Globus pallidus (tissue), 1 donor: ENCODE data around the gene AGPAT3.

Experiments
- DNase-seq: peaks from one replicate; pipeline ENCODE4 v3.0.0-alpha.2; 2015; ENCODE audit warnings: low spot score

Gene AGPAT3

DNA sequence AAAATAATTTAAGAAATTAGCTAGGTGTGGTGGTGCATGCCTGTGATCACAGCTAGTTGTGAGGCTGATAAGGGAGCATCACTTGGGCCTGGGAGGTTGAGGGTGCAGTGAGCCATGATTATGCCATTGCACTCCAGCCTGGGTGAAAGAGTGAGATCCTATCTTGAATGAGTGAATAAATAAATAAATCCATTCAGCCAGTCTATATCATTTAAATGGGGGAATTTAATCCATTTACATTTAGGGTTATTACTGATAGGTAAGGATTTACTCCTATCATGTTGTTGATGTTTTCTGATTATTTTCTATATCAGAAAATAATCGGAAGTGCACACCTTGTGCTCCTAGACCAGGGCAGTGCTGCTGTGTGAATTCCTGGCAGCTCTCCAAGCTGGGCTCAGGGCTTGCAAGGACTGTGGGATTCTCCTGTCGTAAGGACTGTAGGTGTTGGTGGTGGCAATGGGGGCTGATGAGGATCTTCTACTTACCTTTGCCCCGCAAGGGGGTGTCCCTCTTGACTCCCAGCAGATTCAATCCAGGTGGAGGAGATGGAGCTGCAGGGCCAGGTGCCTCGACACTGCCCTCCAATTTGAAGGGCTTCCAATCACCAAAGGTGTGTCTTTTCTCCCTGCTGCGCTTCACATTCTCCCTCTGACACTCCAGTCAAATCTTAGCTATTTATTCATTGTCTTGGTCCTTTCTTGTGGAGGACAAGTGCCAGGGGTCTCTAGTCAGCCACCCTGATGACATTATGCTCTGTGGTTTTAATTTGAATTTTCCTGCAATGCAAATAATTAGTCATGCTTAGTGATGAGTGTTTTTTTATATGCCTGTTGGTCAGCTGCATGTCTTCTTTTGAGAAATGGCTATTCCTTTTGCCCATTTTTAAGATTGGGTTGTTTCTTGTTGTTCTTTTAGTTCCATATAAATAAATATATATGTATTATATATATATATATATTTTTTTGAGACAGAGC lies 133.0 kb downstream of the AGPAT3 start:
- no peak for DNase-seq

DNA sequence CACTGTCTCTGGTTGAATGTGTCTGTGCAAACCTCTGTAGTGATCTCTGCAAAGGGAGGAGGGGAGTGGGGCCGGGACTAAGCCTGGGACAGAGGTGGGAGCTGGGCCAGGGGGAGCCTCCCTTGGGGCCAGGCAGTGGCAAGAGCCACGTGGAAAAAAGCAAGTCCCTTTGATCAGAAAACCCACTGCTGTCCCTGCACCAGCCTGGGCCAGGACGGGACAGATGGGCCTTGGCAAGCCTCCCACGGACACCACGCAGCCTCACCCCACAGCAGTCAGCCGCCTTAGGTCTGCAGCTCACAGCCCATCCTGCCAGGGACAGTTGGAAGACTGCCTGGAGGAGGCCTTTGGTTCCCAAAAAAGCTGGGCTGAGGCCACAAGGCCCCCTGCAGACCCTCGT lies 135.3 kb downstream of the AGPAT3 start:
- DNase-seq = peak; percentile 95

DNA sequence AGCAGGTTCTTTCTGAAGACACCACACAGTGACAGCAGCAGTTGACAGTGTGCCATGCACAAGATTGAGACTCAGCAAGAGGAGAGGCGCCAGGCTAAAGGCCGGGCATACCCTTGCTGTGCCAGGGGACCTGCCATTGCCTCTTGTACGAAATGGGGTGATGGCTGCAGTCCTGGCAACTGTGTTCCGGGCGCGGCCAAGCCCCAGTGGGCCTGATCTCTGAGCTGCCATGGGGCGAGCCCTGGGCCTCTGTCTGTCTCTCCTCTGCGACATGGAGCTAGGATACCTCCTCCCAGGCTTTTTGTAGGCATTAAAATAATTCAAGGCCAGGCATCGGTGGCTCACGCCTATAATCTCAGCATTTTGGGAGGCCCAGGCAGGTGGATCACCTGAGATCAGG lies 137.5 kb downstream of the AGPAT3 start:
- DNase-seq = no peak

DNA sequence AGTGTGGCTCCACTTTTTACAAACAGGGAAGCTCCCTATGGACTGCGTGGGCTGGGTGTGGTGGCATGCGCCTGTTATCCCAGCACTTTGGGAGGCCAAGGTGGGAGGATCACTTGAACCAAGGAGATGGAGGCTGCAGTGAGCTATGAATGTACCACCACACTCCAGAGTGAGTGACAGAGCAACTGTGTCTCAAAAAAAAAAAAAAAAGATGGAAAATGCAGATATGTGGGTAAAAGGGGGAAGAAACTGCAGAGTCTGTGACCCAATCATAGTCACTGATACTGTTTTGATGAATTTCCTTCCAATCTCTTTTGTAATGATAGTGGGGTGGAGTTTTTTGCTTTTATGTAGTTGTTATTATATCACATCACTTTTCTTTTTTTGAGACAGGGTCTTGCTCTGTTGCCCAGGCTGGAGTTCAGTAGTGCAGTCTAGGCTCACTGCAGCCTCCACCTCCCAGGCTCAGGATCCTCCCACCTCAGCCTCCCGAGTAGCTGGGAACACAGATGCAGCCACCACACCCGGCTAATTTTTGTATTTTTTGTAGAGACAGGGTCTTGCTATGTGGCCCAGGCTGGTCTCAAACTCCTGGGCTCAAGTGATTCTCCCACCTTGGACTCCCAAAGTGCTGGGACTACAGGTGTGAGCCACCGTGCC lies 138.4 kb downstream of the AGPAT3 start:
- no peak for DNase-seq

DNA sequence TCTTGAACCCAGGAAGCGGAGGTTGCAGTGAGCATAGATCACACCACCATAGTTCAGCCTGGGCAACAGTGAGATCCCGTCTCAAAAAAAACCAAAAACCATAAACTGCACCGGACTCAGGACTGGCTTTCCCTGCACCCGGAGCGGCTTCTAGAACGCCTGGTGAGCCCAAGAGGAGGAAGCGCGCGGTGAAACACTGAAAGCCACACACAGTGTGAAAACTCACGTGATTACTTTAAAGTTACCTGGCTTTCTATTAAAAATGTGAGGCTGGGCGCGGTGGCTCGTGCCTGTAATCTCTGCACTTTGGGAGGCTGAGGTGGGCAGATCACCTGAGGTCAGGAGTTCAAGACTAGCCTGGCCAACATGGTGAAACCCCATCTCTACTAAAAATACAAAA lies 140.0 kb downstream of the AGPAT3 start:
- DNase-seq = no peak

DNA sequence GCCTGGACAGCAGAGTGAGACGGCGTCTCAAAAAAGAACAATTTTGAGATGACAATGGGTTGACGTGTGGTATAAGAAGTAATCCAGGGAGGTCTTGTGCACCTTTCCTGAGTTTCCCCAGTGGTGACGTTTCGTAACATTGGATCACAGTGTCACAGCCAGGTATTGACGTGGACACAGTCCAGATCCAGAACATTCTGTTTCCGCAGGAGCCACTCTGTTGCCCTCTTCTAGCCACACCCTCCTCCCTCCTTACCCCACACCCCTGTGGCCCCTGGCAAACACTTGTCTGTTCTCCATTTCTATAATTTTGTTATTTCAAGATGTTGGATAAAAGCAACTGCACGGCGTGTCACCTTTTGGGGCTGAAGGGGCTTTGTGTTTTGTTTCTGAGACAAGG lies 140.6 kb downstream of the AGPAT3 start:
- no peak for DNase-seq

DNA sequence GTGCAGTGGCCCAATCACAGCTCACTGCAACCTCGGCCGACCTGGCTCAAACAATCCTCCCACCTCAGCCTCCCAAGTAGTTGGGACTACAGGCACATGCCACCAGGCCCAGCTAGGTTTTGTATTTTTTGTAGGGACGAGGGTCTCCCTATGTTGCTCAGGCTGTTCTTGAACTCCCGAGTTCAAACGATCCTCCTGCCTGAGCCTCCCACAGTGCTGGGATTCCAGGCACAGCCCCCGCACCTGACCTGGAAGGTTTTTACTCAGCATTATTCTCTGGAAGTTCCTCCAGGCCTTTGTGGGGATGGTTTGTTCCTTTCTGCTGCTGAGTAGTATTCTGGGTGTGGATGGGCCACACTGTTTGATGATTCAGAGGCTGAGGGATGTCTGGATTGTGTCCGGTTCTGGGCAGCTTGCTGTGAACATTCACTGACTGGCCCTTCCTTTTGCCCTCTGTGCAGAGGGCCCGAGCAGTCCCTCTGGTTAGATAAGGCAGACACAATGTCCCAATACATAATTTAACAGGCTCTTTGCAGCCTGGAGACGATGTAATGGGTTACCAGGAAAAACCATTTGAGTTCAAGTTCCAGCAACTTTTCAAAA lies 141.1 kb downstream of the AGPAT3 start:
- no peak for DNase-seq

DNA sequence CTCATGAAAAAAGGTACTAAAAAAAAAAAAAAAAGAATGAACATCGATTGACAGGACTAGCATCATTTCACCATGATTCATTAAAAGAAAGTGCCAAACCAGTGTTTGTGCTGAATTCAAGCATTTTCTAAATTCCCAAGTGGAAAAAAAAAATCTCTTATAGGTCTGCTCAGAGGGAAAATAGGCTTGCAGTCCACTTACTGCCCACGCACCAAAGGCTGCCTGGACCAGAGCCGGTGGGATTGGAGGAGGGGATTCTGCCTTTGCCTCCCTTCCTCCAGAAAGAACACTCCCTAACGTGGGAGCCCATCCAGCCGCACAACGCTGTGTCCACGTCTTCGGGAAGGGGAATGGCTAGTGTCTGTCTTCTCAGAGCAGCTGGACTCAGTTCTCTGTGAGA lies 141.6 kb downstream of the AGPAT3 start:
- DNase-seq = no peak

DNA sequence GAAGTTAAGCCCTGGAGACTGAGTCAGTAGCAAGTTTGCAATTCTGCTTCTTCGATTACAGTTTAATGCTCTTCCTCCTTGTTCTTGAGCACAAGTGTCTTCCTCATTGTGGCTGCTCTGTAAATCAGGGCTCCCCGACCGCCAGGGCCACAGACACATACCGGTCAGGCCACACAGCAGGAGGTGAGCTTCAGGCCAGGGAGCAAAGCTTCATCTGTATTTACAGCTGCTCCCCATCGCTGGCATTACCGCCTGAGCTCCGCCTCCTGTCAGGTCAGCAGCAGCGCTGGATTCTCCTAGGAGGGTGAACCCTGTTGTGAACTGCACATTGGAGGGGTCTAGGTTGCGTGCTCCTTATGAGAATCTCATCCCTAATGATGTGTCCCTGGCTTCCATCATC lies 145.4 kb downstream of the AGPAT3 start:
- DNase-seq = no peak

DNA sequence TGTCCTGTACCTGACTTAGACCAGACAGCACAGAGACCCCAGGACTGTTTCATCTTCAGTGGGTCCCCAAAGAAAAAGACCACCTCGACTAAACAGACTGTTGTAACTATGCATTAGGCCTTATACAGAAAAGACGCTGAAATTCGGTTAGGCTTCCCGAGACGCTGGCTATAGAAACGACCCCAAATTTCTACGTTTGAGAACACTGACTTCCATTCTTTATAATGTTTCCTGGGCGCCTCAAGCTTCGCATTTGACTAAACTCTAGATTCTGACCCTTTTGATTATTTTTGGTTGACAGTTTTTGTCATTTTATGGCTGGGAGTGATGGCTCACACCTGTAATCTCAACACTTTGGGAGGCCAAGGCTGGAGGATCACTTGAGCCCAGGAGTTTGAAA lies 146.1 kb downstream of the AGPAT3 start:
- no peak for DNase-seq

DNA sequence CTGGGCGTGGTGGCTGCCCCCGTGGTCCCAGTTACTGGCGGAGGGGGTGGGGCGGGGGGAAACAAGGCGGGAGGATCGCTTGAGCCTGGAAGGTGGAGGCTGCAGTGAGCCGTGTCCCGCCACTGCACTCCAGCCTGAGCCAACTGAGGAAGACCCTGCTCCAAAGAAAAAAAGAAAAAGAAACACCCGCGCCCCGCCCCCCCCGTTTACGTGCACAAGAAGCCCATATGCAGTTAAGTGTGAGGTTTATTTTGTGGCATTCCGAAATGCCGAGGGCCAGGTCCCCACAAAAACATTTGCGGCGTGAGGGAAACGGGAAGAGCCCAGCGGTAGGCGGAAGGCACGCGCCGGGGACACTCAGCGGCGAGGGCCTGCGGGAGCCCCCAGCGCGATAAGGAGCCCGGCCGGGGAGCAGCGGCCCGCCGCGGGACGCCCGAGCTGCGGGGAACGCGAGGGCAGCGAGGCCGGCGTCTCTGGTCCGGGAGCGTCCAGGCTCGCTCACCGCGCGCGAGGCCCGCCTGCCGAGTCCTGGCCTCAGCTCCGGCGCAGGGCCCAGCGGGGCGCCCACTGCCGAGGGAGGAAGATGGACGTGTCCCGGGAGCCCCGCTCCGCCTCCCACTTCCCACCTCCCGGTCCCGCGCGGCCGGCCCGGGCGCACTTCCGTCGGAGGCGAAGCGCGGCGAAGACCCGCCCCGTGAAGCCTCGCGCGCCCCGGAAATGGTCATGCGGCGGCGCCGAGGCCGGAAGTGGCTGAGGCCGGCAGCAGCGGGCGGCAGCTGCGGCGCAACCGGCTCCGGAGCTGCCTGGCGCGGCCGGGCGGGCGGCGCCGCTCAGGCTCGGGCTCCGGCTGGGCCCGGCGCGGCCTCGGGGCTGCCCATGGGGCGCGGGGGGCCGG lies 146.8 kb downstream of the AGPAT3 start, which contains the start of gene TRAPPC10:
TRAPPC10 (plus strand) TSS at position 731 of the 895 bp plus-strand sequence. CDS start 185 bp downstream, outside the sequence.
- peak; percentile 86 for DNase-seq

DNA sequence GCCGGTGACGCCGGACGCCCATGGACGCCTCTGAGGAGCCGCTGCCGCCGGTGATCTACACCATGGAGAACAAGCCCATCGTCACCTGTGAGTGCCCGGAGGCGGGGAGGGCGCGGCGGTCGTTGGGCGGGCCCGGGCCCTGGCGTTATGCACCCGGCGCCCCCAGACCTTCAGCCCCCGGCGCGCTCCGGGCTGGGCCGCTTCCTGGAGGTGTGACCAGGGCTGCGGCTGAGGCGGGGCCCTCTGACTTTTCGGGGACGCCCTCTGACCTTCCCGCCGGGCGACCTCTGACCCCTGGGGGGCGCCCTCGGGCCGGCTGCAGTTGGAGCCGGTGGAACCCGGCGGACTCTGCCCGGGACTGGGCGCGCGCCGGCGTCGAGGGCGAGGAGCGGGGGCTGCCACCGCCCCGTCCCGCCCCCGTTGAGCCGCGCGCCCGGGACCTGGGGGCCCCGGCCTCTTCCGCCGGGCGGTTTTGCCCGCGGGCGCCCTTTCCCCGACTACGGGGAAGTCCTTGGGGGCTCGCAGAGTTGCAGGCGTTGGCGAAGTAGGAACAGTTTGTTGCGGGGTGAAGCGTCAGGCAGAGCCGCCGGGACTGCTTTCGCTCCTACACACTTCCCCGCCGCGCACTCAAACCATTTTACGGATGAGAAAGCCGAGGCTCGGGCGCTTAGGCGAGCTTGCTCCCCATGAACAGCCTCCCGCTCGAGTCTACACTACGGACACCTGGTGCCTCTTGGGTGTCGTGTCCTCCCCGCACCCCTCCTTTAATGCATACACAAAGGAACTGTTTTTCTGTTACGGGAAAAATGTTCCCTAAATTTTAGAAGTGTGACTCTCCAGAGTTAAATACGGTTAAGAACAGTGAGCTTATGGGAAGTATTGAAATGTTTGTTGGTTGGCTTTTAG lies 147.7 kb downstream of the AGPAT3 start:
- peak; percentile 60 for DNase-seq

DNA sequence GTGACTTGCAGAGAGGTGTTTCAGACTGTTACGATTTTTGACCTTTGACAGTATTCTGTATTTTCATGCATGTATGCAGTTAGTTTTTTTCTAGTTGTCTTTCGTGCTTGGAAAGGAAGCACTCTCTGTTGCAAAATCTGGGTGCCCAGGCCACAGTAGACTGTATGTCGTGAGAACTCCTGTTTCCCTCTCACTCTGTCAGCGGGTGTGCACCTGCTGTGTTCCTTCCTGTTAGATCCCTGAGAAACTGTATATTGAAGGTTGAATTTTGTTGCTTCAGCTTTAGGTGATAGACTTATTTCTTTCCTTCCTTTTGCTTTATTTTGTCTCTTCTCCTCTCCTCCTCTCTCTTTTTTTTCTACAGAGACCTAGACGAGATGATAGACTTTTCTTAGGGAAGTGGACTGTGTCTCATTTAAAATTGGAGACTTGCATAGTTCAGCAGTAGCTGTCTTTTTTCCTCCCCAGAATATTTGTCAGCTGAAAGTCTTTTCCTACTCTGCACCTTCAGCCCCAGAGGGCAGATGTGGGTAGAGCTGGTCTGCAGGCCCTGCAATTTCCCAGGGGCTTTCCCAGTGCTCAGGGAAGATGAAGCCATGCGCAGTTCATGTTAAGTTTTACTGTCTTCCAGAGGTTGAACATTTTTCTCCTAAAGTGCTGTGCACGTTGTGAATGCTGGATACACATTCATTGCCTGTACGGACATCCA lies 148.5 kb downstream of the AGPAT3 start:
- DNase-seq = no peak

DNA sequence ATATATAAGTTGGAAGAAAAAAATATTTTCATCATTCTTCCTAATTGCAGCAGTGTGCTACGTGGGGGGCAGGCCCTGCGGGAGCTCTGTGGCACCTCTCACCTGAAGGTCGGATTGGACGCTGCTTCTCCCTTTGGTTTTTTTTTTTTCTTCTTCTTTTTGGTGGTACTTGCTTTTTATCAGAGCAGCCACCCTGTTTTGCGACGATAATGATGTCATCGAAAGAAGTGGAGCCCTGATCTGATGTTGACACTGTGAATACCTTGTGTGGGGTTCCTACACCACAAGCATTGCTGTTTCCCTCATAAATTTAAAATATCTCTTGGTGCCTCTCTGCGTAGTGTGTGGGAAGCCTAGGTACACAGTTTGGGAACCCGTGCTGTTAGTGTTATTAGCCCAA lies 152.6 kb downstream of the AGPAT3 start:
- DNase-seq = no peak

DNA sequence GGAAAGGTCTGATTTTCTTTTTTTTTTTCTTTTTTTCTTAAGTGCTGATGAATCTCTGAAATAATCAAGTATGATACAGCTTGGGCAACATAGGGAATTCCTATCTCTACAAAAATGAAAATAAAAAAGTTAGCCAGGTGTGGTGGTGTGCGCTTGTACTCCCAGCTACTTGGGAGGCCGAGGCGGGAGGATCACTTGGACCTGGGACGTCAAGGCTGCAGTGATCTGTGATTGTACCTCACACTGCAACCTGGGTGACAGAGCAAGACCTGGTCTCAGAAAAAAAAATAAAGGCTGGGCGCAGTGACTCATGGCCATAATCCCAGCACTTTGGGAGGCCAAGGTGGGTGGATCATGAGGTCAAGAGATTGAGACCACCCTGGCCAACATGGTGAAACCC lies 153.1 kb downstream of the AGPAT3 start:
- no peak for DNase-seq

DNA sequence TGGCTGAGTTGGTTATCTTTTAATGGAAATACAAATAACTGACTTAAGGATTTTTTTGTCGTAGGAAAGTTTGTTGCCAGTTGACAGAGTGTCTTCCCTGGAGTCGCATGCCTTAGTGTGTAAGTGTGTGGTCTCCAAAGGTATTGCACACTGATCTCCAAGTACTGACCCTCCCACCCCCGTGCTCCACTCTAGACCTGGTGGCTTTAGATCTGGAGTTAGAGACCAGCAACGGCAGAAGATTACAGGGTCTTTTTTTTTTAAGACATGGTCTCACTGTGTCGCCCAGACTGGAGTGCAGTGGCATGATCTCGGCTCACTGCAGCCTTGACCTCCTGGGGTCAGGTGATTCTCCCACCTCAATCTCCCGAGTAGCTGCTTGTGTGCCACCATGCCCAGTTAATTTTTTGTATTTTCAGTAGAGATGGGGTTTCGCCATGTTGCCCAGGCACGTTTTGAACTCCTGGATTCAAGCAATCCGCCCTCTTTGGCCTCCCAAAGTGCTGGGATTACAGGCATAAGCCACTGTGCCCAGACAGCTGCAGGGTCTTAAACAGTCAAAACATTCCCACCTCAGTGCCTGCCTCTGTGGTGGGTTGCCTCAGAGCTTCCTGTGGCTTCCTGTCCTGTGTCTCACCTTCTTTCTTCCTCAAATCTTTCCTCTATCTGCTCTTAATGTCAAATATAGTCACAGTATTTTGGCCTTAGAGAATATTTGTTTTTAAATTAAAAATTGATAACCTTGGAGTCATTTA lies 154.0 kb downstream of the AGPAT3 start:
- no peak for DNase-seq

DNA sequence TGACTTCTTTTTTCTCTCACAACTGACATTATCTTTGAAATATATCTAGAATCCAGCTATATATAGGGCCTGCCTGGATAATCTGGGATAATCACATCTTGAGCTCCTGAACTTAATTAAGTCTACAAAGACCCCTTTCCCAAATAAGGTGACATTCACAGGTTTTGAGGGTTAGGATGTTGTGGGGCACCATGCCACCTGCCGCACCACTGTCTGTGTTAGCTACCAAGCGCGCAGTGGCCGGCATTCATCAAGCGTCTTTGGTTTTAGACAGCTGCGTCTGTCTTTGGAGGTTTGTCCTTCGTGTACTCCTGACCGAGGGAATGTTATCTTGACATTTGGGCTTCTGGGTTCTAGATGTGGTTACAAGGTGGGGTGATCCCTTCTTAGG lies 154.5 kb downstream of the AGPAT3 start:
- DNase-seq = no peak

DNA sequence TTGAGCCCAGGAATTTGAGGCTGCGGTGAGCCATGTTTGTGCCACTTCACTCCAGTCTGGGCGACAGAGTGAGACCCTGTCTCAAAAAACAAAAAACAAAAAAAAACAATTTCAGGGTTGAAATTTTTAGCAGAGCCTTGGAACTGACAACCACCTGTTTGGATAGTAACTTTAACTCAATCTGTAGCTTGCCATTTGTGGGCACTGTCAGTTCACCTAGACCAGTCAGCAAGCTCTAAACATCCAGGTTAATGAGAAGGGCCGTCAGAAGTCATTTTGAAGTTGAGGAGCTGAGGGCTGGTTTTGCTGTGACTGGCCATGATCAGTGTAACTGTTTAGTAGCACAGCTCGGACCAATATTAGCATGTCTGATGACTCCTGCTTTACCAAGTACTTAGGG lies 155.5 kb downstream of the AGPAT3 start:
- no peak for DNase-seq

DNA sequence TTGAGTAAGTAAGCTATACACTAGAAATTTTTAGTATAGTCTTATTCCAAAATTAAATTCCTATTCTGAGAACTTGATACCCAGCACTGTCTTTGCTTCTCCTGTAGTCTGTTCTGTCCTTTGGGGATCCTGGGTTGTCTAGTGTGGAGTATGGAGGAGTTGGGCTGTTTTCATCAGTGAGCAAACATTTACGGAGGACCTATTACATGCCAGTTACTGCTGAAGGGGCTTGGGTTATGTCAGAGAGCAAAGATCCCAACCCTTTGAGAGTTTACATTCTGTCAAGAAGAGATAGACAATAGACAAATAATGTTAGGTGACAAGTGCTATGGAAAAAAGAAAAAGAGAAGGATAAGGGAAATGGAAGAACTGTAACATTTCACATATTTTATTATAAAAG lies 156.0 kb downstream of the AGPAT3 start:
- no peak for DNase-seq
